ENCODE measurements around the gene GSTM2.
"Not testable (repeated sequence)": the region's sequence is repeated elsewhere in the genome, so short reads cannot be mapped to it uniquely, and the experiment has no call there.

DNA sequence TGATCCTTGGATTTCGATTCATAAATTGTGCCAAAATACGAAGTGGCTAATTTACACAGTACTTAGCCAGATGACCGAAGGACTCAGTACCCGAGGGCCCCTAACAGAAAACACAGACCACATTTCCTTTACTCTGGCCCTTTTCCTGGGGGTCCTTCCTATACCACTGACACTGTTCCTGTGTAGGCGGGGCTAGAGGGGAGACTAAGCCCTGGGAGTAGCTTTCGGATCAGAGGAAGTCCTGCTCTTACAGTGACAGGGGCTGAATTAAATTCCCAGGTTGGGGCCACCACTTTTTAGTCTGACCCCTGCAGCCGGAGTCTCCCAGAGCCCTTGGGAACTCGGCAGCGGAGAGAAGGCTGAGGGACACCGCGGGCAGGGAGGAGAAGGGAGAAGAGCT is 19.3 kb downstream of the GSTM2 start:
- TF ChIP-seq, protein P1, sequence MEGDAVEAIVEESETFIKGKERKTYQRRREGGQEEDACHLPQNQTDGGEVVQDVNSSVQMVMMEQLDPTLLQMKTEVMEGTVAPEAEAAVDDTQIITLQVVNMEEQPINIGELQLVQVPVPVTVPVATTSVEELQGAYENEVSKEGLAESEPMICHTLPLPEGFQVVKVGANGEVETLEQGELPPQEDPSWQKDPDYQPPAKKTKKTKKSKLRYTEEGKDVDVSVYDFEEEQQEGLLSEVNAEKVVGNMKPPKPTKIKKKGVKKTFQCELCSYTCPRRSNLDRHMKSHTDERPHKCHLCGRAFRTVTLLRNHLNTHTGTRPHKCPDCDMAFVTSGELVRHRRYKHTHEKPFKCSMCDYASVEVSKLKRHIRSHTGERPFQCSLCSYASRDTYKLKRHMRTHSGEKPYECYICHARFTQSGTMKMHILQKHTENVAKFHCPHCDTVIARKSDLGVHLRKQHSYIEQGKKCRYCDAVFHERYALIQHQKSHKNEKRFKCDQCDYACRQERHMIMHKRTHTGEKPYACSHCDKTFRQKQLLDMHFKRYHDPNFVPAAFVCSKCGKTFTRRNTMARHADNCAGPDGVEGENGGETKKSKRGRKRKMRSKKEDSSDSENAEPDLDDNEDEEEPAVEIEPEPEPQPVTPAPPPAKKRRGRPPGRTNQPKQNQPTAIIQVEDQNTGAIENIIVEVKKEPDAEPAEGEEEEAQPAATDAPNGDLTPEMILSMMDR (IDR thresholded peaks at IDR 0.05 in 8 of 11, conservative IDR thresholded peaks at IDR 0.05 in 3 of 11), result not testable (repeated sequence)
- not testable (repeated sequence) for TF ChIP-seq POLR2AphosphoS5 (IDR thresholded peaks at IDR 0.05)

Data from spleen (tissue), 7 donors.